ENCODE data around the gene DPP10.

GRCh38 chr2:114517580-114517979 lies 75.1 kb downstream of the DPP10 start:
- no peak for TF ChIP-seq YY1 (IDR thresholded peaks at IDR 0.05)
- TF ChIP-seq GABPA (IDR thresholded peaks at IDR 0.05 in 1 of 2, conservative IDR thresholded peaks at IDR 0.05 in 1 of 2), result no peak
- TF ChIP-seq CTCF (IDR thresholded peaks at IDR 0.05; ENCODE audit: low read depth, low read length, missing input control), result no peak
- TF ChIP-seq REST (IDR thresholded peaks at IDR 0.05), result no peak
- no peak for TF ChIP-seq EGR1 (IDR thresholded peaks at IDR 0.05; ENCODE audit: low read depth in 2 of 2)
- TF ChIP-seq SP1 (IDR thresholded peaks at IDR 0.05), result no peak
- TF ChIP-seq RAD21 (IDR thresholded peaks at IDR 0.05), result no peak
- no peak for TF ChIP-seq TAF1 (conservative IDR thresholded peaks at IDR 0.05)
- TF ChIP-seq JUND (IDR thresholded peaks at IDR 0.05), result no peak
- TF ChIP-seq NR2F2 (IDR thresholded peaks at IDR 0.05), result no peak
- no peak for TF ChIP-seq MAX (IDR thresholded peaks at IDR 0.05)
- TF ChIP-seq, protein P1, sequence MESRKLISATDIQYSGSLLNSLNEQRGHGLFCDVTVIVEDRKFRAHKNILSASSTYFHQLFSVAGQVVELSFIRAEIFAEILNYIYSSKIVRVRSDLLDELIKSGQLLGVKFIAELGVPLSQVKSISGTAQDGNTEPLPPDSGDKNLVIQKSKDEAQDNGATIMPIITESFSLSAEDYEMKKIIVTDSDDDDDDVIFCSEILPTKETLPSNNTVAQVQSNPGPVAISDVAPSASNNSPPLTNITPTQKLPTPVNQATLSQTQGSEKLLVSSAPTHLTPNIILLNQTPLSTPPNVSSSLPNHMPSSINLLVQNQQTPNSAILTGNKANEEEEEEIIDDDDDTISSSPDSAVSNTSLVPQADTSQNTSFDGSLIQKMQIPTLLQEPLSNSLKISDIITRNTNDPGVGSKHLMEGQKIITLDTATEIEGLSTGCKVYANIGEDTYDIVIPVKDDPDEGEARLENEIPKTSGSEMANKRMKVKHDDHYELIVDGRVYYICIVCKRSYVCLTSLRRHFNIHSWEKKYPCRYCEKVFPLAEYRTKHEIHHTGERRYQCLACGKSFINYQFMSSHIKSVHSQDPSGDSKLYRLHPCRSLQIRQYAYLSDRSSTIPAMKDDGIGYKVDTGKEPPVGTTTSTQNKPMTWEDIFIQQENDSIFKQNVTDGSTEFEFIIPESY (IDR thresholded peaks at IDR 0.05), result no peak
- TF ChIP-seq, protein P2, sequence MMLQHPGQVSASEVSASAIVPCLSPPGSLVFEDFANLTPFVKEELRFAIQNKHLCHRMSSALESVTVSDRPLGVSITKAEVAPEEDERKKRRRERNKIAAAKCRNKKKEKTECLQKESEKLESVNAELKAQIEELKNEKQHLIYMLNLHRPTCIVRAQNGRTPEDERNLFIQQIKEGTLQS (IDR thresholded peaks at IDR 0.05), result no peak

All from liver (tissue), 3 donors.